HepG2 (cell line): ENCODE measurements around the gene CCT5.

Experiments used
- BRCA1 ChIP-seq: sonication (generic); formaldehyde crosslinking; IDR thresholded peaks from 2 replicates; pipeline ENCODE4 v1.4.0; 2020; ENCODE audit warnings: missing genetic modification reagents
- ETV6 ChIP-seq: sonication (generic); formaldehyde crosslinking; conservative IDR thresholded peaks from 2 replicates; pipeline ENCODE4 v1.4.0; 2020; ENCODE audit warnings: missing genetic modification reagents
- EZH2 ChIP-seq: conservative IDR thresholded peaks from 2 replicates; pipeline ENCODE4 v1.6.1; 2012; ENCODE audit warnings: mild to moderate bottlenecking, low read depth, low read length, moderate library complexity
- POLR2A ChIP-seq, 2 experiments: IDR thresholded peaks; 2 replicates each; pipeline ENCODE4 v1.6.1; 2011; ENCODE audit warnings: low read depth in 2 of 2, low read length in 2 of 2, mild to moderate bottlenecking in 1 of 2, moderate library complexity in 1 of 2; ENCODE audit not compliant: insufficient read depth in 1 of 2
- POLR2AphosphoS5 ChIP-seq: IDR thresholded peaks from 2 replicates; pipeline ENCODE4 v1.6.1; 2012; ENCODE audit warnings: low read depth, low read length
- SP1 ChIP-seq, 2 experiments: fragments of 450-650 bp in 1 of 2; sonication (generic) in 1 of 2; formaldehyde crosslinking in 1 of 2; IDR thresholded peaks; 2 replicates each; pipeline versions ENCODE4 v1.4.0 to v1.6.1; 2016 to 2020; ENCODE audit warnings: missing genetic modification reagents in 1 of 2
- ZBTB43 ChIP-seq: sonication (generic); formaldehyde crosslinking; conservative IDR thresholded peaks from 2 replicates; pipeline ENCODE4 v1.4.0; 2020; ENCODE audit warnings: missing genetic modification reagents
- ZNF274 ChIP-seq: sonication (generic); formaldehyde crosslinking; IDR thresholded peaks from 2 replicates; pipeline ENCODE4 v1.5.1; 2020; ENCODE audit warnings: mild to moderate bottlenecking, missing genetic modification reagents
- ZNF512 ChIP-seq: sonication (generic); formaldehyde crosslinking; IDR thresholded peaks from 2 replicates; pipeline ENCODE4 v1.4.0; 2020; ENCODE audit warnings: mild to moderate bottlenecking, missing genetic modification reagents
- TF ChIP-seq, protein P1 (sequence below): sonication (generic); formaldehyde crosslinking; IDR thresholded peaks from 2 replicates; pipeline ENCODE4 v1.5.0; 2020; ENCODE audit warnings: missing genetic modification reagents
- TF ChIP-seq, protein P2 (sequence below), 2 experiments: sonication (generic) in 1 of 2; formaldehyde crosslinking in 1 of 2; IDR thresholded peaks; 2 replicates each; pipeline versions ENCODE4 v1.5.1 to v1.6.1; 2011 to 2020; ENCODE audit warnings: borderline replicate concordance in 1 of 2, low read depth in 1 of 2, low read length in 1 of 2, mild to moderate bottlenecking in 1 of 2, missing genetic modification reagents in 1 of 2, moderate library complexity in 1 of 2
- TF ChIP-seq, protein P3 (sequence below): sonication (generic); formaldehyde crosslinking; IDR thresholded peaks from 2 replicates; pipeline ENCODE4 v1.5.0; 2020; ENCODE audit warnings: mild to moderate bottlenecking, missing genetic modification reagents, moderate library complexity

GRCh38 chr5:10246761-10247160, 3.3 kb upstream of the CCT5 start:
- no peak for TF ChIP-seq POLR2A (IDR thresholded peaks at IDR 0.05; ENCODE audit: insufficient read depth in 1 of 2, low read depth in 2 of 2, low read length in 2 of 2)
- TF ChIP-seq, protein P1, sequence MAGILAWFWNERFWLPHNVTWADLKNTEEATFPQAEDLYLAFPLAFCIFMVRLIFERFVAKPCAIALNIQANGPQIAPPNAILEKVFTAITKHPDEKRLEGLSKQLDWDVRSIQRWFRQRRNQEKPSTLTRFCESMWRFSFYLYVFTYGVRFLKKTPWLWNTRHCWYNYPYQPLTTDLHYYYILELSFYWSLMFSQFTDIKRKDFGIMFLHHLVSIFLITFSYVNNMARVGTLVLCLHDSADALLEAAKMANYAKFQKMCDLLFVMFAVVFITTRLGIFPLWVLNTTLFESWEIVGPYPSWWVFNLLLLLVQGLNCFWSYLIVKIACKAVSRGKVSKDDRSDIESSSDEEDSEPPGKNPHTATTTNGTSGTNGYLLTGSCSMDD (CRISPR knock-in tag) = no peak
- TF ChIP-seq, protein P2, sequence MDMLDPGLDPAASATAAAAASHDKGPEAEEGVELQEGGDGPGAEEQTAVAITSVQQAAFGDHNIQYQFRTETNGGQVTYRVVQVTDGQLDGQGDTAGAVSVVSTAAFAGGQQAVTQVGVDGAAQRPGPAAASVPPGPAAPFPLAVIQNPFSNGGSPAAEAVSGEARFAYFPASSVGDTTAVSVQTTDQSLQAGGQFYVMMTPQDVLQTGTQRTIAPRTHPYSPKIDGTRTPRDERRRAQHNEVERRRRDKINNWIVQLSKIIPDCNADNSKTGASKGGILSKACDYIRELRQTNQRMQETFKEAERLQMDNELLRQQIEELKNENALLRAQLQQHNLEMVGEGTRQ (IDR thresholded peaks at IDR 0.05; ENCODE audit: low read depth, low read length) = no peak
- TF ChIP-seq, protein P2 (CRISPR knock-in tag; IDR thresholded peaks at IDR 0.05; ENCODE audit: borderline replicate concordance) = no peak
- no peak for TF ChIP-seq EZH2
- no peak for TF ChIP-seq POLR2AphosphoS5
- TF ChIP-seq ZNF274 (CRISPR knock-in tag) = no peak
- TF ChIP-seq, protein P3, sequence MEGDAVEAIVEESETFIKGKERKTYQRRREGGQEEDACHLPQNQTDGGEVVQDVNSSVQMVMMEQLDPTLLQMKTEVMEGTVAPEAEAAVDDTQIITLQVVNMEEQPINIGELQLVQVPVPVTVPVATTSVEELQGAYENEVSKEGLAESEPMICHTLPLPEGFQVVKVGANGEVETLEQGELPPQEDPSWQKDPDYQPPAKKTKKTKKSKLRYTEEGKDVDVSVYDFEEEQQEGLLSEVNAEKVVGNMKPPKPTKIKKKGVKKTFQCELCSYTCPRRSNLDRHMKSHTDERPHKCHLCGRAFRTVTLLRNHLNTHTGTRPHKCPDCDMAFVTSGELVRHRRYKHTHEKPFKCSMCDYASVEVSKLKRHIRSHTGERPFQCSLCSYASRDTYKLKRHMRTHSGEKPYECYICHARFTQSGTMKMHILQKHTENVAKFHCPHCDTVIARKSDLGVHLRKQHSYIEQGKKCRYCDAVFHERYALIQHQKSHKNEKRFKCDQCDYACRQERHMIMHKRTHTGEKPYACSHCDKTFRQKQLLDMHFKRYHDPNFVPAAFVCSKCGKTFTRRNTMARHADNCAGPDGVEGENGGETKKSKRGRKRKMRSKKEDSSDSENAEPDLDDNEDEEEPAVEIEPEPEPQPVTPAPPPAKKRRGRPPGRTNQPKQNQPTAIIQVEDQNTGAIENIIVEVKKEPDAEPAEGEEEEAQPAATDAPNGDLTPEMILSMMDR (CRISPR knock-in tag) = no peak
- TF ChIP-seq BRCA1 (CRISPR knock-in tag) = no peak
- TF ChIP-seq SP1 (IDR thresholded peaks at IDR 0.05) = no peak
- no peak for TF ChIP-seq SP1 (CRISPR knock-in tag; IDR thresholded peaks at IDR 0.05)
- TF ChIP-seq ZBTB43 (CRISPR knock-in tag) = no peak
- no peak for TF ChIP-seq ETV6 (CRISPR knock-in tag)
- TF ChIP-seq ZNF512 (CRISPR knock-in tag) = no peak
